GM12878 (cell line): Measurements from ENCODE around the gene PACSIN3. TPM values are rescaled to one million over a fixed set of nuclear protein-coding genes. Genes with fewer than 3 reads are reported as not detected.

Experiments
- ATAC-seq: fragments of 200-7000 bp; cut with Tn5 transposase; 3 replicates; pipeline ENCODE4 v1.9.1; 2020; ENCODE audit warnings: mild to moderate bottlenecking, moderate library complexity
- BruUV-seq: library from RNA; stranded (reverse); fragments of 400-500 nt; replicated peaks from 2 replicates; lab custom pipeline; 2021; lab: Mats Ljungman, UMichigan
- CTCF ChIA-PET: fragments of 300-600 bp; sonication (Branson Sonifier 250); formaldehyde crosslinking; extraction: SDS; loops from one replicate; lab custom pipeline; 2021; ENCODE audit warnings: inconsistent platforms; lab: Yijun Ruan, JAX
- POLR2A ChIA-PET: fragments of 350-600 bp; formaldehyde crosslinking; extraction: SDS; loops from one replicate; lab custom pipeline; 2021; ENCODE audit warnings: inconsistent platforms; lab: Charles Lee
- RAD21 ChIA-PET: fragments of 300-600 bp; sonication (Branson Sonifier 250); formaldehyde crosslinking; loops from one replicate; lab custom pipeline; 2023; ENCODE audit warnings: antibody characterized with exemption; ENCODE audit not compliant: unreplicated experiment; lab: Charles Lee
- SMC1A ChIA-PET: fragments of 300-600 bp; sonication (Branson Sonifier 250); formaldehyde crosslinking; loops from one replicate; lab custom pipeline; 2023; ENCODE audit not compliant: unreplicated experiment, uncharacterized antibody; lab: Charles Lee
- DNase-seq: peaks from one replicate; pipeline ENCODE4 v3.0.0-alpha.2; 2011; ENCODE audit warnings: low read depth, low spot score
- FAIRE-seq: peaks from 3 replicates; lab custom pipeline; 2011; peaks lifted over from hg19 to GRCh38; lab: Jason Lieb, UNC
- H2AFZ ChIP-seq: 2 replicates; pipeline ENCODE4 v1.6.0; 2011; ENCODE audit warnings: low read depth, low read length, control low read depth; ENCODE audit not compliant: control insufficient read depth
- H3K27ac ChIP-seq: 2 replicates; pipeline ENCODE4 v1.5.1; 2011; ENCODE audit warnings: control low read depth; ENCODE audit not compliant: control insufficient read depth, insufficient read depth
- H3K27me3 ChIP-seq, 2 experiments: replicated peaks in 1 of 2; 2 replicates each; pipeline versions ENCODE4 v1.6.0 to v1.6.1; 2011; ENCODE audit warnings: low read length in 1 of 2; ENCODE audit not compliant: control insufficient read depth in 2 of 2, insufficient read depth in 2 of 2
- H3K36me3 ChIP-seq, 2 experiments: 2 replicates each; pipeline ENCODE4 v1.5.1; 2011; ENCODE audit warnings: low read length in 1 of 2; ENCODE audit not compliant: control insufficient read depth in 2 of 2, insufficient read depth in 2 of 2
- H3K4me1 ChIP-seq: 2 replicates; pipeline ENCODE4 v1.6.1; 2011; ENCODE audit warnings: mild to moderate bottlenecking, low read length, moderate library complexity, mixed read lengths; ENCODE audit not compliant: control insufficient read depth, insufficient read depth
- H3K4me2 ChIP-seq: 2 replicates; pipeline ENCODE4 v1.6.0; 2011; ENCODE audit warnings: control low read depth; ENCODE audit not compliant: control insufficient read depth, insufficient read depth
- H3K4me3 ChIP-seq: fragments of 200-600 bp; sonication (generic); 2 replicates; pipeline ENCODE4 v1.5.1; 2016
- H3K79me2 ChIP-seq: 2 replicates; pipeline ENCODE4 v1.6.0; 2011; ENCODE audit warnings: low read length; ENCODE audit not compliant: control insufficient read depth, insufficient read depth
- H3K9ac ChIP-seq: 2 replicates; pipeline ENCODE4 v1.8.0; 2011; ENCODE audit warnings: low read length, control low read depth, mixed read lengths; ENCODE audit not compliant: control insufficient read depth, insufficient read depth
- H3K9me3 ChIP-seq: replicated peaks from 3 replicates; pipeline ENCODE4 v1.5.1; 2011; ENCODE audit warnings: mild to moderate bottlenecking, low read length; ENCODE audit not compliant: control insufficient read depth, insufficient read depth
- H4K20me1 ChIP-seq: 2 replicates; pipeline ENCODE4 v1.6.0; 2011; ENCODE audit not compliant: control insufficient read depth, insufficient read depth
- EGR1 ChIP-seq, 2 experiments: IDR thresholded peaks; 1 replicate in 1 of 2; 2 replicates in 1 of 2; pipeline ENCODE4 v1.6.1; 2011 to 2012; ENCODE audit warnings: low read depth in 2 of 2, low read length in 2 of 2, borderline replicate concordance in 1 of 2, mild to moderate bottlenecking in 1 of 2, moderate library complexity in 1 of 2
- GATAD2B ChIP-seq: fragments of 450-650 bp; conservative IDR thresholded peaks from 2 replicates; pipeline ENCODE4 v1.6.1; 2017; ENCODE audit warnings: low read depth, mild to moderate bottlenecking, moderate library complexity
- IKZF1 ChIP-seq: fragments of 450-650 bp; conservative IDR thresholded peaks from 2 replicates; pipeline ENCODE4 v1.6.1; 2017; ENCODE audit warnings: antibody characterized with exemption, mild to moderate bottlenecking
- KDM1A ChIP-seq: fragments of 200-600 bp; sonication (generic); IDR thresholded peaks from 2 replicates; pipeline ENCODE4 v1.6.1; 2016; ENCODE audit warnings: borderline replicate concordance
- RFX5 ChIP-seq: IDR thresholded peaks from 2 replicates; pipeline ENCODE4 v1.6.1; 2011; ENCODE audit warnings: low read depth, low read length, improper control_type of control experiment
- SIN3A ChIP-seq: IDR thresholded peaks from 2 replicates; pipeline ENCODE4 v1.6.1; 2012; ENCODE audit warnings: low read depth, low read length, improper control_type of control experiment
- SREBF1 ChIP-seq: IDR thresholded peaks from 2 replicates; pipeline ENCODE4 v1.6.1; 2012; ENCODE audit warnings: mild to moderate bottlenecking, low read length
- STAT3 ChIP-seq: IDR thresholded peaks from 2 replicates; pipeline ENCODE4 v1.6.1; 2011; ENCODE audit warnings: low read depth, low read length, improper control_type of control experiment
- ZNF384 ChIP-seq: IDR thresholded peaks from 2 replicates; pipeline ENCODE4 v1.6.1; 2012; ENCODE audit warnings: low read depth, mild to moderate bottlenecking, low read length, improper control_type of control experiment, borderline replicate concordance
- WGBS: methylation state at CpG from one replicate; pipeline ENCODE4 v1.1.6; 2016; ENCODE audit warnings: low lambda C conversion rate; ENCODE audit not compliant: insufficient replicate concordance, insufficient coverage; ENCODE audit errors: missing lambda C conversion rate; 5-methylcytosine and 5-hydroxymethylcytosine counted together
- in situ Hi-C: fragments of 300-500 bp; cut with MboI; formaldehyde crosslinking; loops from 9 replicates; pipeline ENCODE4 v1.14.3; 2018; ENCODE audit warnings: mixed read lengths
- intact Hi-C: fragments of 100-400 bp; cut with micrococcal nuclease; formaldehyde crosslinking; loops from one replicate; pipeline ENCODE4 v1.14.2; 2022; ENCODE audit not compliant: unreplicated experiment
- polyA plus RNA-seq, 11 experiments: library from polyadenylated mRNA; depleted of rRNA in 4 of 11; unstranded in 6 of 11; stranded (reverse) in 5 of 11; fragments of >200 nt; fragmentation: Nextera tagmentation in 4 of 11; fragmentation: Illumina TruSeq in 1 of 11; extraction: Ambion mirVana in 4 of 11; extraction: Trizol in 1 of 11; gene quantifications; 1 replicate in 1 of 11; 2 replicates in 10 of 11; pipeline versions ENCODE4 v1.2.1 to v1.2.3, GENCODE V29; 2011 to 2016; ENCODE audit warnings: inconsistent platforms in 2 of 11, missing spikeins in 2 of 11, low read depth in 1 of 11
- total RNA-seq, 4 experiments: library from RNA; depleted of rRNA in 3 of 4; stranded (reverse); fragments of >200 nt in 3 of 4; fragmentation: Illumina TruSeq in 1 of 4; extraction: Trizol in 1 of 4; gene quantifications; 2 replicates each; pipeline versions ENCODE4 v1.2.1 to v1.2.3, GENCODE V29; 2013 to 2021
- TF ChIP-seq, protein P1 (sequence below): fragments of 150-350 bp; IDR thresholded peaks from 2 replicates; pipeline ENCODE4 v1.6.1; 2014; ENCODE audit warnings: mild to moderate bottlenecking, low read depth, low read length
- TF ChIP-seq, protein P2 (sequence below): IDR thresholded peaks from 2 replicates; pipeline ENCODE4 v1.6.1; 2012; ENCODE audit warnings: low read depth, low read length, improper control_type of control experiment
- TF ChIP-seq, protein P3 (sequence below): fragments of 450-650 bp; IDR thresholded peaks from 2 replicates; pipeline ENCODE4 v1.6.1; 2017; ENCODE audit warnings: mild to moderate bottlenecking, moderate library complexity
- TF ChIP-seq, protein P4 (sequence below): fragments of 450-650 bp; IDR thresholded peaks from 2 replicates; pipeline ENCODE4 v1.6.1; 2014; ENCODE audit warnings: mild to moderate bottlenecking
- TF ChIP-seq, protein P5 (sequence below): fragments of 450-650 bp; IDR thresholded peaks from 2 replicates; pipeline ENCODE4 v1.6.1; 2017; ENCODE audit warnings: borderline replicate concordance

PACSIN3 gene
- total and polyA plus RNA-seq, 10 of the 15 experiments (the other 5 are each of a cell fraction or from before 2014, with no cell fraction given): 0.05 to 0.82 (median 0.22) TPM; not detected in 1

DNA sequence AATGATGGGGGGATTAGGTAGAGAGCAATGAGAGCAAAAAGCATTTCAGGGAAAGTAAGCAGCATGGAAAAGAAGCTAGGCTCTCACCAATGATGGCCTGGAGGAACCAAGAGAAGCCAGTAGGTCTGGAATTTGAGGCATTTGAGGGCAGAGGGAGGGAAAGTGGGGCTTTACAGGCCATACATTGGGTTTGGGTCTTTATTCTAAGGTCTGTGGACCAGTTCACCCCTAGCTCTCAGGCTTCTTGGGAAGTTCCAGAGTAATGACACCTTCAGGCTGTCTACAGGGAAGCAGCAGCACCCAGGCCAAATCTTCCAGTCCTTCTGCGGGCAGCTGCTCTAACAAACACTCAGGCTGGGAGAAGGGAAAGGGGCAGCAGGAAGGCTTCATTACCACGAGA lies 39.0 kb downstream of the PACSIN3 start:
- no peaks in the 10 kb centered on the region for H4K20me1 ChIP-seq
- no peaks in the 10 kb centered on the region for H3K9me3 ChIP-seq
- no peaks in the 10 kb centered on the region for H3K4me1 ChIP-seq
- no peak overlapping the region for H3K27ac ChIP-seq
- SMC1A ChIA-PET: interaction anchor here (1.1 to 1.2 kb wide), 2 partner anchors 15 to 16 kb away, joined by 3 to 4 read pairs; no protein-coding TSS in a partner anchor
- CTCF ChIA-PET: interaction anchor here (1.0 to 1.2 kb wide), 3 partner anchors 9 to 360 kb away, joined by 3 read pairs; no protein-coding TSS in a partner anchor
- no peak overlapping the region for H3K9ac ChIP-seq
- BruUV-seq: no TSS peak
- RAD21 ChIA-PET: interaction anchor here (0.8 kb wide), 1 partner anchor 207 kb away, joined by 3 read pairs; no protein-coding TSS in a partner anchor
- intact Hi-C loops: no loop called here
- FAIRE-seq (no peak), ATAC-seq (no peak), DNase-seq (no peak)
- POLR2A ChIA-PET: no interaction called here
- H2AFZ ChIP-seq: no peak overlapping the region
- in situ Hi-C loops: no loop called here
- no peak overlapping the region for H3K4me3 ChIP-seq
- H3K36me3 ChIP-seq: no peaks in the 10 kb centered on the region
- no peaks in the 10 kb centered on the region for H3K79me2 ChIP-seq
- WGBS: 70% methylated on average over 2 of the region's 2 CpGs
- no peak overlapping the region for H3K4me2 ChIP-seq
- H3K27me3 ChIP-seq: no peaks in the 10 kb centered on the region
- TF ChIP-seq, protein P1, sequence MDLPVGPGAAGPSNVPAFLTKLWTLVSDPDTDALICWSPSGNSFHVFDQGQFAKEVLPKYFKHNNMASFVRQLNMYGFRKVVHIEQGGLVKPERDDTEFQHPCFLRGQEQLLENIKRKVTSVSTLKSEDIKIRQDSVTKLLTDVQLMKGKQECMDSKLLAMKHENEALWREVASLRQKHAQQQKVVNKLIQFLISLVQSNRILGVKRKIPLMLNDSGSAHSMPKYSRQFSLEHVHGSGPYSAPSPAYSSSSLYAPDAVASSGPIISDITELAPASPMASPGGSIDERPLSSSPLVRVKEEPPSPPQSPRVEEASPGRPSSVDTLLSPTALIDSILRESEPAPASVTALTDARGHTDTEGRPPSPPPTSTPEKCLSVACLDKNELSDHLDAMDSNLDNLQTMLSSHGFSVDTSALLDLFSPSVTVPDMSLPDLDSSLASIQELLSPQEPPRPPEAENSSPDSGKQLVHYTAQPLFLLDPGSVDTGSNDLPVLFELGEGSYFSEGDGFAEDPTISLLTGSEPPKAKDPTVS: no peak
- TF ChIP-seq ZNF384 (no peak), EGR1 (IDR thresholded peaks at IDR 0.05; ENCODE audit: borderline replicate concordance in 1 of 2, low read depth in 2 of 2, low read length in 2 of 2) (no peak), KDM1A (no peak), SIN3A (no peak), IKZF1 (no peak), RFX5 (no peak), GATAD2B (no peak), SREBF1 (no peak), STAT3 (no peak)
- TF ChIP-seq, protein P2, sequence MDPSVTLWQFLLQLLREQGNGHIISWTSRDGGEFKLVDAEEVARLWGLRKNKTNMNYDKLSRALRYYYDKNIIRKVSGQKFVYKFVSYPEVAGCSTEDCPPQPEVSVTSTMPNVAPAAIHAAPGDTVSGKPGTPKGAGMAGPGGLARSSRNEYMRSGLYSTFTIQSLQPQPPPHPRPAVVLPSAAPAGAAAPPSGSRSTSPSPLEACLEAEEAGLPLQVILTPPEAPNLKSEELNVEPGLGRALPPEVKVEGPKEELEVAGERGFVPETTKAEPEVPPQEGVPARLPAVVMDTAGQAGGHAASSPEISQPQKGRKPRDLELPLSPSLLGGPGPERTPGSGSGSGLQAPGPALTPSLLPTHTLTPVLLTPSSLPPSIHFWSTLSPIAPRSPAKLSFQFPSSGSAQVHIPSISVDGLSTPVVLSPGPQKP: no peak
- TF ChIP-seq, protein P3, sequence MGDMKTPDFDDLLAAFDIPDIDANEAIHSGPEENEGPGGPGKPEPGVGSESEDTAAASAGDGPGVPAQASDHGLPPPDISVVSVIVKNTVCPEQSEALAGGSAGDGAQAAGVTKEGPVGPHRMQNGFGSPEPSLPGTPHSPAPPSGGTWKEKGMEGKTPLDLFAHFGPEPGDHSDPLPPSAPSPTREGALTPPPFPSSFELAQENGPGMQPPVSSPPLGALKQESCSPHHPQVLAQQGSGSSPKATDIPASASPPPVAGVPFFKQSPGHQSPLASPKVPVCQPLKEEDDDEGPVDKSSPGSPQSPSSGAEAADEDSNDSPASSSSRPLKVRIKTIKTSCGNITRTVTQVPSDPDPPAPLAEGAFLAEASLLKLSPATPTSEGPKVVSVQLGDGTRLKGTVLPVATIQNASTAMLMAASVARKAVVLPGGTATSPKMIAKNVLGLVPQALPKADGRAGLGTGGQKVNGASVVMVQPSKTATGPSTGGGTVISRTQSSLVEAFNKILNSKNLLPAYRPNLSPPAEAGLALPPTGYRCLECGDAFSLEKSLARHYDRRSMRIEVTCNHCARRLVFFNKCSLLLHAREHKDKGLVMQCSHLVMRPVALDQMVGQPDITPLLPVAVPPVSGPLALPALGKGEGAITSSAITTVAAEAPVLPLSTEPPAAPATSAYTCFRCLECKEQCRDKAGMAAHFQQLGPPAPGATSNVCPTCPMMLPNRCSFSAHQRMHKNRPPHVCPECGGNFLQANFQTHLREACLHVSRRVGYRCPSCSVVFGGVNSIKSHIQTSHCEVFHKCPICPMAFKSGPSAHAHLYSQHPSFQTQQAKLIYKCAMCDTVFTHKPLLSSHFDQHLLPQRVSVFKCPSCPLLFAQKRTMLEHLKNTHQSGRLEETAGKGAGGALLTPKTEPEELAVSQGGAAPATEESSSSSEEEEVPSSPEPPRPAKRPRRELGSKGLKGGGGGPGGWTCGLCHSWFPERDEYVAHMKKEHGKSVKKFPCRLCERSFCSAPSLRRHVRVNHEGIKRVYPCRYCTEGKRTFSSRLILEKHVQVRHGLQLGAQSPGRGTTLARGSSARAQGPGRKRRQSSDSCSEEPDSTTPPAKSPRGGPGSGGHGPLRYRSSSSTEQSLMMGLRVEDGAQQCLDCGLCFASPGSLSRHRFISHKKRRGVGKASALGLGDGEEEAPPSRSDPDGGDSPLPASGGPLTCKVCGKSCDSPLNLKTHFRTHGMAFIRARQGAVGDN: no peak
- TF ChIP-seq, protein P4, sequence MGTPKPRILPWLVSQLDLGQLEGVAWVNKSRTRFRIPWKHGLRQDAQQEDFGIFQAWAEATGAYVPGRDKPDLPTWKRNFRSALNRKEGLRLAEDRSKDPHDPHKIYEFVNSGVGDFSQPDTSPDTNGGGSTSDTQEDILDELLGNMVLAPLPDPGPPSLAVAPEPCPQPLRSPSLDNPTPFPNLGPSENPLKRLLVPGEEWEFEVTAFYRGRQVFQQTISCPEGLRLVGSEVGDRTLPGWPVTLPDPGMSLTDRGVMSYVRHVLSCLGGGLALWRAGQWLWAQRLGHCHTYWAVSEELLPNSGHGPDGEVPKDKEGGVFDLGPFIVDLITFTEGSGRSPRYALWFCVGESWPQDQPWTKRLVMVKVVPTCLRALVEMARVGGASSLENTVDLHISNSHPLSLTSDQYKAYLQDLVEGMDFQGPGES: no peak
- TF ChIP-seq, protein P5, sequence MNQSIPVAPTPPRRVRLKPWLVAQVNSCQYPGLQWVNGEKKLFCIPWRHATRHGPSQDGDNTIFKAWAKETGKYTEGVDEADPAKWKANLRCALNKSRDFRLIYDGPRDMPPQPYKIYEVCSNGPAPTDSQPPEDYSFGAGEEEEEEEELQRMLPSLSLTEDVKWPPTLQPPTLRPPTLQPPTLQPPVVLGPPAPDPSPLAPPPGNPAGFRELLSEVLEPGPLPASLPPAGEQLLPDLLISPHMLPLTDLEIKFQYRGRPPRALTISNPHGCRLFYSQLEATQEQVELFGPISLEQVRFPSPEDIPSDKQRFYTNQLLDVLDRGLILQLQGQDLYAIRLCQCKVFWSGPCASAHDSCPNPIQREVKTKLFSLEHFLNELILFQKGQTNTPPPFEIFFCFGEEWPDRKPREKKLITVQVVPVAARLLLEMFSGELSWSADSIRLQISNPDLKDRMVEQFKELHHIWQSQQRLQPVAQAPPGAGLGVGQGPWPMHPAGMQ: no peak
